Measurements from ENCODE around the gene NMUR2. TPM values are rescaled to one million over a fixed set of nuclear protein-coding genes. Genes with fewer than 3 reads are reported as not detected.

Gene NMUR2
- polyA plus RNA-seq, 1 of the 3 experiments (the other 2 are of a cell fraction), result not detected

- DNase-seq, result no peak
- POLR2A ChIA-PET, result no interaction called here
- Histone ChIP-seq H3K36me3 (replicated peaks in 1 of 2; ENCODE audit: control insufficient read depth in 1 of 2, insufficient read depth in 2 of 2, low read length in 1 of 2) (no peaks in the 10 kb centered on the region), H3K9me3 (no peaks in the 10 kb centered on the region), H3K4me2 (no peak overlapping the region), H3K9ac (no peak overlapping the region), H3K27me3 (ENCODE audit: insufficient read depth) (no peaks in the 10 kb centered on the region), H3K27ac (ENCODE audit: low read depth in 2 of 2, low read length in 1 of 2) (no peak overlapping the region), H3K4me1 (ENCODE audit: control insufficient read depth in 1 of 2, insufficient read depth in 2 of 2, low read depth in 1 of 2, low read length in 1 of 2) (no peaks in the 10 kb centered on the region), H3F3A (replicated peaks; ENCODE audit: insufficient read depth) (no peaks in the 10 kb centered on the region), H3K79me2 (ENCODE audit: insufficient read depth) (no peaks in the 10 kb centered on the region), H2AFZ (ENCODE audit: low read depth) (no peak overlapping the region), H4K20me1 (ENCODE audit: insufficient read depth) (no peaks in the 10 kb centered on the region), H3K9me2 (no peaks in the 10 kb centered on the region), H3K4me3 (ENCODE audit: low read depth in 2 of 2, low read length in 1 of 2) (no peak overlapping the region)
- TF ChIP-seq EP300 (IDR thresholded peaks at IDR 0.05; ENCODE audit: borderline replicate concordance in 1 of 2, low read depth in 1 of 2, low read length in 1 of 2) (no peak), FOXJ3 (CRISPR knock-in tag; IDR thresholded peaks at IDR 0.05) (no peak), POLR2AphosphoS5 (IDR thresholded peaks at IDR 0.05; ENCODE audit: low read depth, low read length) (no peak), GABPA (IDR thresholded peaks at IDR 0.05; ENCODE audit: low read depth) (no peak), YY1 (IDR thresholded peaks at IDR 0.05; ENCODE audit: low read depth) (no peak)
- WGBS (ENCODE audit: low lambda C conversion rate), result under 1% methylated on average over 3 of the region's 3 CpGs
- CTCF ChIA-PET, result no interaction called here
These were observed 34.7 kb upstream of the NMUR2 start for GRCh38 chr5:152439791-152440190.

GRCh38 chr5:152437866-152438265, 32.8 kb upstream of the NMUR2 start:
- POLR2A ChIA-PET, result no interaction called here
- TF ChIP-seq PBX3 (IDR thresholded peaks at IDR 0.05) (no peak), RAD21 (IDR thresholded peaks at IDR 0.05; ENCODE audit: low read length) (no peak)

GRCh38 chr5:152427721-152428120, 22.6 kb upstream of the NMUR2 start:
- H2AFZ ChIP-seq (ENCODE audit: low read depth), result no peak overlapping the region
- H3K27me3 ChIP-seq (ENCODE audit: insufficient read depth), result no peaks in the 10 kb centered on the region
- H3K4me2 ChIP-seq, result no peak overlapping the region
- TF ChIP-seq ELF1 (IDR thresholded peaks at IDR 0.05) (no peak), USF1 (IDR thresholded peaks at IDR 0.05; ENCODE audit: borderline replicate concordance, low read depth) (no peak), FOXM1 (IDR thresholded peaks at IDR 0.05; ENCODE audit: low read depth) (no peak)
- H3K4me3 ChIP-seq (ENCODE audit: low read depth in 2 of 2, low read length in 1 of 2), result no peak overlapping the region
- no peaks in the 10 kb centered on the region for H3F3A ChIP-seq (replicated peaks; ENCODE audit: insufficient read depth)
- no peaks in the 10 kb centered on the region for H3K4me1 ChIP-seq (ENCODE audit: control insufficient read depth in 1 of 2, insufficient read depth in 2 of 2, low read depth in 1 of 2, low read length in 1 of 2)
- no peaks in the 10 kb centered on the region for H3K9me2 ChIP-seq
- H3K9ac ChIP-seq, result no peak overlapping the region
- H3K9me3 ChIP-seq, result no peaks in the 10 kb centered on the region
- ChIA-PET CTCF (no interaction called here), POLR2A (no interaction called here)
- DNase-seq, result no peak
- no peaks in the 10 kb centered on the region for H3K36me3 ChIP-seq (replicated peaks in 1 of 2; ENCODE audit: control insufficient read depth in 1 of 2, insufficient read depth in 2 of 2, low read length in 1 of 2)
- no peaks in the 10 kb centered on the region for H3K79me2 ChIP-seq (ENCODE audit: insufficient read depth)
- WGBS (ENCODE audit: low lambda C conversion rate), result under 1% methylated on average over 3 of the region's 3 CpGs
- H4K20me1 ChIP-seq (ENCODE audit: insufficient read depth), result no peaks in the 10 kb centered on the region
- no peak overlapping the region for H3K27ac ChIP-seq (ENCODE audit: low read depth in 2 of 2, low read length in 1 of 2)

More at GRCh38 chr5:152437866-152438265, 32.8 kb upstream of the NMUR2 start:
- no peaks in the 10 kb centered on the region for H4K20me1 ChIP-seq (ENCODE audit: insufficient read depth)
- no peaks in the 10 kb centered on the region for H3K27me3 ChIP-seq (ENCODE audit: insufficient read depth)
- H3K27ac ChIP-seq (ENCODE audit: low read depth in 2 of 2, low read length in 1 of 2), result no peak overlapping the region
- CTCF ChIA-PET, result no interaction called here
- H3K9ac ChIP-seq, result no peak overlapping the region
- no peaks in the 10 kb centered on the region for H3K9me3 ChIP-seq
- 8% methylated on average over 3 of the region's 3 CpGs for WGBS (ENCODE audit: low lambda C conversion rate)
- no peaks in the 10 kb centered on the region for H3K4me1 ChIP-seq (ENCODE audit: control insufficient read depth in 1 of 2, insufficient read depth in 2 of 2, low read depth in 1 of 2, low read length in 1 of 2)
- no peak overlapping the region for H3K4me3 ChIP-seq (ENCODE audit: low read depth in 2 of 2, low read length in 1 of 2)
- no peaks in the 10 kb centered on the region for H3K36me3 ChIP-seq (replicated peaks in 1 of 2; ENCODE audit: control insufficient read depth in 1 of 2, insufficient read depth in 2 of 2, low read length in 1 of 2)
- no peak overlapping the region for H3K4me2 ChIP-seq
- no peak for DNase-seq
- H3F3A ChIP-seq (replicated peaks; ENCODE audit: insufficient read depth), result no peaks in the 10 kb centered on the region
- H3K79me2 ChIP-seq (ENCODE audit: insufficient read depth), result no peaks in the 10 kb centered on the region
- H2AFZ ChIP-seq (ENCODE audit: low read depth), result no peak overlapping the region
- no peaks in the 10 kb centered on the region for H3K9me2 ChIP-seq
